Gastroesophageal sphincter (tissue), 4 donors: ENCODE measurements around the gene OR8G1. TPM values are rescaled to one million over a fixed set of nuclear protein-coding genes. Genes with fewer than 3 reads are reported as not detected.
"Not testable (repeated sequence)": the region's sequence is repeated elsewhere in the genome, so short reads cannot be mapped to it uniquely, and the experiment has no call there.

Experiments
- ATAC-seq: fragments of 150-250 bp; one replicate; pipeline ENCODE4 v1.9.1; 2016; ENCODE audit warnings: mild to moderate bottlenecking, moderate library complexity
- H3K27ac ChIP-seq, 4 donors: fragments of 200-600 bp; sonication (generic) in 3 of 4; 1 replicate in 3 of 4; 2 replicates in 1 of 4; pipeline ENCODE4 v1.5.1; 2016 to 2019
- H3K27me3 ChIP-seq: fragments of 200-600 bp; sonication (generic); one replicate; pipeline ENCODE4 v1.5.1; 2019
- H3K36me3 ChIP-seq, 2 donors: fragments of 200-600 bp; sonication (generic); one replicate each; pipeline ENCODE4 v1.5.1; 2019; ENCODE audit warnings: control low read depth in 1 of 2
- H3K4me1 ChIP-seq, 3 donors: fragments of 200-600 bp; sonication (generic); 1 replicate in 2 of 3; 2 replicates in 1 of 3; pipeline ENCODE4 v1.5.1; 2016 to 2019; ENCODE audit warnings: control low read depth in 2 of 3
- H3K4me3 ChIP-seq, 2 donors: fragments of 200-600 bp; sonication (generic); one replicate each; pipeline ENCODE4 v1.5.1; 2019; ENCODE audit warnings: mild to moderate bottlenecking in 1 of 2, moderate library complexity in 1 of 2
- H3K9me3 ChIP-seq, 3 donors: fragments of 200-600 bp; sonication (generic); one replicate each; pipeline ENCODE4 v1.5.1; 2017 to 2019; ENCODE audit warnings: control low read depth in 2 of 3
- EP300 ChIP-seq: sonication (generic); formaldehyde crosslinking; IDR thresholded peaks from one replicate; pipeline ENCODE4 v1.6.1; 2017; ENCODE audit warnings: antibody characterized with exemption, mild to moderate bottlenecking
- POLR2A ChIP-seq, 2 donors: fragments of 450-650 bp; IDR thresholded peaks; one replicate each; pipeline ENCODE4 v1.6.1; 2017; ENCODE audit warnings: antibody characterized with exemption in 2 of 2, mild to moderate bottlenecking in 2 of 2, moderate library complexity in 1 of 2
- POLR2AphosphoS5 ChIP-seq: sonication (generic); formaldehyde crosslinking; IDR thresholded peaks from one replicate; pipeline ENCODE4 v1.6.1; 2017; ENCODE audit warnings: antibody characterized with exemption
- WGBS, 2 donors: methylation state at CpG; one replicate each; pipeline ENCODE4 v1.1.5; 2018; ENCODE audit warnings: low coverage in 1 of 2; 5-methylcytosine and 5-hydroxymethylcytosine counted together
- total RNA-seq, 4 donors: library from RNA; depleted of rRNA; stranded (reverse); fragments of >200 nt; gene quantifications; one replicate each; pipeline ENCODE4 v1.1.0, GENCODE V29; 2016
- TF ChIP-seq, protein P1 (sequence below), 4 experiments: fragments of 200-600 bp in 2 of 4; fragments of 450-650 bp in 2 of 4; sonication (generic) in 1 of 4; IDR thresholded peaks; one replicate each; pipeline ENCODE4 v1.5.1; 2017 to 2019; ENCODE audit warnings: antibody characterized with exemption in 4 of 4, mild to moderate bottlenecking in 2 of 4, moderate library complexity in 2 of 4

Gene OR8G1
- total RNA-seq, 4 donors from 2014 or later: not detected

- ATAC-seq: no peak
- TF ChIP-seq POLR2A (IDR thresholded peaks at IDR 0.05) (no peak), POLR2AphosphoS5 (no peak), EP300 (no peak)
- TF ChIP-seq, protein P1, sequence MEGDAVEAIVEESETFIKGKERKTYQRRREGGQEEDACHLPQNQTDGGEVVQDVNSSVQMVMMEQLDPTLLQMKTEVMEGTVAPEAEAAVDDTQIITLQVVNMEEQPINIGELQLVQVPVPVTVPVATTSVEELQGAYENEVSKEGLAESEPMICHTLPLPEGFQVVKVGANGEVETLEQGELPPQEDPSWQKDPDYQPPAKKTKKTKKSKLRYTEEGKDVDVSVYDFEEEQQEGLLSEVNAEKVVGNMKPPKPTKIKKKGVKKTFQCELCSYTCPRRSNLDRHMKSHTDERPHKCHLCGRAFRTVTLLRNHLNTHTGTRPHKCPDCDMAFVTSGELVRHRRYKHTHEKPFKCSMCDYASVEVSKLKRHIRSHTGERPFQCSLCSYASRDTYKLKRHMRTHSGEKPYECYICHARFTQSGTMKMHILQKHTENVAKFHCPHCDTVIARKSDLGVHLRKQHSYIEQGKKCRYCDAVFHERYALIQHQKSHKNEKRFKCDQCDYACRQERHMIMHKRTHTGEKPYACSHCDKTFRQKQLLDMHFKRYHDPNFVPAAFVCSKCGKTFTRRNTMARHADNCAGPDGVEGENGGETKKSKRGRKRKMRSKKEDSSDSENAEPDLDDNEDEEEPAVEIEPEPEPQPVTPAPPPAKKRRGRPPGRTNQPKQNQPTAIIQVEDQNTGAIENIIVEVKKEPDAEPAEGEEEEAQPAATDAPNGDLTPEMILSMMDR (IDR thresholded peaks at IDR 0.05): no peak
These were observed 26.9 kb upstream of the OR8G1 start for GRCh38 chr11:124214027-124214426.

DNA sequence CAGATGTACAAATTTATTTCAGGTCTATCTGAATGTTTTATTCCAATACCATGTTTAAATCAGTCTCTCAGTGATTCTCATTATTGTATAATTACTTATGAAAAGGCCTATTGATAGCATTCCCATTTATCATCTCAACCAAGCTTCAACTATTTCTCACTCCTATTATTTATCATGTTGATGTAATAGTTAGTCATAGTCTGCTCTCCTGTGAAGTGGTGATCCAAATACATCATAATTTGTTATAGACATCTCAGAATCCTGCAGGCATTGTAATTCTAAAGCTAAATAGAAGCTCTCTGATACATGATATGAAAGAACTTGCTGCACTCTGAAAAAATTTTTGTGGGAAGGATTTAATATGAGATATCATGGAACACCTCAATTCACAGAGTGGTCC lies 21.8 kb upstream of the OR8G1 start:
- Histone ChIP-seq H3K4me3 (no peak overlapping the region), H3K36me3 (no peaks in the 10 kb centered on the region), H3K27ac (no peak overlapping the region), H3K27me3 (no peaks in the 10 kb centered on the region), H3K9me3 (no peaks in the 10 kb centered on the region), H3K4me1 (no peaks in the 10 kb centered on the region)
- no peak for ATAC-seq
- no peak for TF ChIP-seq POLR2A (IDR thresholded peaks at IDR 0.05)
- no peak for TF ChIP-seq EP300
- TF ChIP-seq, protein P1 (IDR thresholded peaks at IDR 0.05): no peak
- no peak for TF ChIP-seq POLR2AphosphoS5

More at GRCh38 chr11:124214027-124214426, 26.9 kb upstream of the OR8G1 start:
- Histone ChIP-seq H3K9me3 (no peaks in the 10 kb centered on the region), H3K27ac (no peak overlapping the region), H3K27me3 (peaks cover 11% of the 10 kb centered on the region), H3K36me3 (no peaks in the 10 kb centered on the region), H3K4me3 (no peak overlapping the region), H3K4me1 (no peaks in the 10 kb centered on the region)
- WGBS, 2 donors: 61 to 74% methylated on average over 3 of the region's 3 CpGs

- Histone ChIP-seq H3K36me3 (no peaks in the 10 kb centered on the region), H3K9me3 (no peaks in the 10 kb centered on the region), H3K4me1 (no peaks in the 10 kb centered on the region), H3K27ac (no peak overlapping the region), H3K27me3 (no peaks in the 10 kb centered on the region), H3K4me3 (no peak overlapping the region)
- ATAC-seq: no peak
- 96 to 100% methylated on average over 2 of the region's 2 CpGs for WGBS, 2 donors
- TF ChIP-seq POLR2AphosphoS5 (no peak), POLR2A (IDR thresholded peaks at IDR 0.05) (no peak), EP300 (no peak)
- TF ChIP-seq, protein P1 (IDR thresholded peaks at IDR 0.05): no peak
These were observed 18.5 kb upstream of the OR8G1 start for GRCh38 chr11:124222407-124222806.

DNA sequence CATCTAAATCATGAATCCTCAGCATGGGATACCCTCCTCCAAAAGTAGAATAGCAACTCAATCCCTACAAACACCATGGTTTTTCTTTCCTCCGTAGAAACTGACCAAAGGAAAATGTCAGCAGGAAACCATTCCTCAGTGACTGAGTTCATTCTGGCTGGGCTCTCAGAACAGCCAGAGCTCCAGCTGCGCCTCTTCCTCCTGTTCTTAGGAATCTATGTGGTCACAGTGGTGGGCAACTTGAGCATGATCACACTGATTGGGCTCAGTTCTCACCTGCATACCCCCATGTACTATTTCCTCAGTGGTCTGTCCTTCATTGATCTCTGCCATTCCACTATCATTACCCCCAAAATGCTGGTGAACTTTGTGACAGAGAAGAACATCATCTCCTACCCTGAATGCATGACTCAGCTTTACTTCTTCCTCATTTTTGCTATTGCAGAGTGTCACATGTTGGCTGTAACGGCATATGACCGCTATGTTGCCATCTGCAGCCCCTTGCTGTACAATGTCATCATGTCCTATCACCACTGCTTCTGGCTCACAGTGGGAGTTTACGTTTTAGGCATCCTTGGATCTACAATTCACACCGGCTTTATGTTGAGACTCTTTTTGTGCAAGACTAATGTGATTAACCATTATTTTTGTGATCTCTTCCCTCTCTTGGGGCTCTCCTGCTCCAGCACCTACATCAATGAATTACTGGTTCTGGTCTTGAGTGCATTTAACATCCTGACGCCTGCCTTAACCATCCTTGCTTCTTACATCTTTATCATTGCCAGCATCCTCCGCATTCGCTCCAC lies 16.1 kb upstream of the OR8G1 start:
- H3K27me3 ChIP-seq, H3K9me3 ChIP-seq, H3K4me1 ChIP-seq, H3K4me3 ChIP-seq, ATAC-seq, H3K27ac ChIP-seq, H3K36me3 ChIP-seq: not testable (repeated sequence)
- WGBS, 2 donors: 57 to 62% methylated on average over 8 to 9 of the region's 9 CpGs

- Histone ChIP-seq H3K27ac (no peak overlapping the region), H3K4me3 (no peak overlapping the region), H3K27me3 (no peaks in the 10 kb centered on the region), H3K4me1 (no peaks in the 10 kb centered on the region), H3K36me3 (no peaks in the 10 kb centered on the region), H3K9me3 (no peaks in the 10 kb centered on the region)
- TF ChIP-seq, protein P1 (IDR thresholded peaks at IDR 0.05): no peak
- TF ChIP-seq POLR2A (IDR thresholded peaks at IDR 0.05) (no peak), EP300 (no peak), POLR2AphosphoS5 (no peak)
- ATAC-seq: no peak
- 76 to 79% methylated on average over 1 of the region's 1 CpG for WGBS, 2 donors
These were observed 15.4 kb upstream of the OR8G1 start for GRCh38 chr11:124225471-124225870.
